ENCODE results near the gene KLK1.

DNA sequence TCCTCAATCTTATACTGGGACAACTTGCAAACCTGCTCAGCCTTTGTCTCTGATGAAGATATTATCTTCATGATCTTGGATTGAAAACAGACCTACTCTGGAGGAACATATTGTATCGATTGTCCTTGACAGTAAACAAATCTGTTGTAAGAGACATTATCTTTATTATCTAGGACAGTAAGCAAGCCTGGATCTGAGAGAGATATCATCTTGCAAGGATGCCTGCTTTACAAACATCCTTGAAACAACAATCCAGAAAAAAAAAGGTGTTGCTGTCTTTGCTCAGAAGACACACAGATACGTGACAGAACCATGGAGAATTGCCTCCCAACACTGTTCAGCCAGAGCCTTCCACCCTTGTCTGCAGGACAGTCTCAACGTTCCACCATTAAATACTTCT, 27.2 kb upstream of the KLK1 start:
- TF ChIP-seq POLR2A (IDR thresholded peaks at IDR 0.05) = no peak
- TF ChIP-seq, protein P1, sequence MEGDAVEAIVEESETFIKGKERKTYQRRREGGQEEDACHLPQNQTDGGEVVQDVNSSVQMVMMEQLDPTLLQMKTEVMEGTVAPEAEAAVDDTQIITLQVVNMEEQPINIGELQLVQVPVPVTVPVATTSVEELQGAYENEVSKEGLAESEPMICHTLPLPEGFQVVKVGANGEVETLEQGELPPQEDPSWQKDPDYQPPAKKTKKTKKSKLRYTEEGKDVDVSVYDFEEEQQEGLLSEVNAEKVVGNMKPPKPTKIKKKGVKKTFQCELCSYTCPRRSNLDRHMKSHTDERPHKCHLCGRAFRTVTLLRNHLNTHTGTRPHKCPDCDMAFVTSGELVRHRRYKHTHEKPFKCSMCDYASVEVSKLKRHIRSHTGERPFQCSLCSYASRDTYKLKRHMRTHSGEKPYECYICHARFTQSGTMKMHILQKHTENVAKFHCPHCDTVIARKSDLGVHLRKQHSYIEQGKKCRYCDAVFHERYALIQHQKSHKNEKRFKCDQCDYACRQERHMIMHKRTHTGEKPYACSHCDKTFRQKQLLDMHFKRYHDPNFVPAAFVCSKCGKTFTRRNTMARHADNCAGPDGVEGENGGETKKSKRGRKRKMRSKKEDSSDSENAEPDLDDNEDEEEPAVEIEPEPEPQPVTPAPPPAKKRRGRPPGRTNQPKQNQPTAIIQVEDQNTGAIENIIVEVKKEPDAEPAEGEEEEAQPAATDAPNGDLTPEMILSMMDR (IDR thresholded peaks at IDR 0.05) = no peak
